Endodermal cell (in vitro differentiated cells): Measurements from ENCODE around the gene SLC26A1. TPM values are rescaled to one million over a fixed set of nuclear protein-coding genes. Genes with fewer than 3 reads are reported as not detected.

Experiments used
- DNase-seq: peaks from one replicate; pipeline ENCODE4 v3.0.0-alpha.2; 2017
- H3K27ac ChIP-seq: 2 replicates; pipeline ENCODE4 v1.5.1; 2013; ENCODE audit warnings: mild to moderate bottlenecking, low read depth, low read length, moderate library complexity
- H3K27me3 ChIP-seq: 2 replicates; pipeline ENCODE4 v1.6.1; 2013; ENCODE audit warnings: mild to moderate bottlenecking, low read length, moderate library complexity; ENCODE audit not compliant: insufficient read depth, control insufficient read depth, poor library complexity, severe bottlenecking
- H3K36me3 ChIP-seq: 2 replicates; pipeline ENCODE4 v1.7.0; 2013; ENCODE audit warnings: mild to moderate bottlenecking, low read length, moderate library complexity; ENCODE audit not compliant: control insufficient read depth, insufficient read depth
- H3K4me1 ChIP-seq: one replicate; pipeline ENCODE4 v1.7.0; 2013; ENCODE audit warnings: low read length; ENCODE audit not compliant: control insufficient read depth, insufficient read depth
- H3K4me3 ChIP-seq: 2 replicates; pipeline ENCODE4 v1.5.1; 2013; ENCODE audit warnings: mild to moderate bottlenecking, low read length, moderate library complexity
- H3K9ac ChIP-seq: 2 replicates; pipeline ENCODE4 v1.6.1; 2013; ENCODE audit warnings: mild to moderate bottlenecking, low read length, moderate library complexity; ENCODE audit not compliant: poor library complexity, severe bottlenecking; ENCODE audit errors: extremely low read depth
- H3K9me3 ChIP-seq: 2 replicates; pipeline ENCODE4 v1.6.1; 2013; ENCODE audit warnings: mild to moderate bottlenecking, low read length, moderate library complexity; ENCODE audit not compliant: control insufficient read depth
- H3K27ac Mint-ChIP-seq: 2 replicates; pipeline ENCODE4 v1.8.0; 2020; ENCODE audit warnings: mixed read lengths
- H3K27me3 Mint-ChIP-seq: 2 replicates; pipeline ENCODE4 v1.8.0; 2021; ENCODE audit warnings: mild to moderate bottlenecking, mixed read lengths; ENCODE audit not compliant: insufficient read depth
- H3K36me3 Mint-ChIP-seq: 2 replicates; pipeline ENCODE4 v1.8.0; 2020; ENCODE audit warnings: low read depth, mixed read lengths
- H3K4me1 Mint-ChIP-seq: 2 replicates; pipeline ENCODE4 v1.8.0; 2020; ENCODE audit warnings: mixed read lengths
- H3K4me3 Mint-ChIP-seq: 2 replicates; pipeline ENCODE4 v1.8.0; 2020; ENCODE audit warnings: mild to moderate bottlenecking, moderate library complexity, mixed read lengths
- H3K9me3 Mint-ChIP-seq: 2 replicates; pipeline ENCODE4 v1.8.0; 2020; ENCODE audit warnings: mild to moderate bottlenecking, mixed read lengths
- WGBS, 2 experiments: methylation state at CpG; one replicate each; pipeline versions ENCODE4 v1.1.5 to v1.1.7; 2013; ENCODE audit warnings: missing lambda C conversion rate in 2 of 2, mixed read lengths in 1 of 2; ENCODE audit not compliant: insufficient coverage in 1 of 2, insufficient read length in 1 of 2; 5-methylcytosine and 5-hydroxymethylcytosine counted together
- total RNA-seq, 2 donors: library from RNA; stranded (reverse); fragmentation: NEBNext Ultra II Directional in 1 of 2; extraction: Animal tissue kit (Norgen Biotek cat#: 25700) in 1 of 2; gene quantifications; 2 replicates in 1 of 2; 3 replicates in 1 of 2; pipeline ENCODE4 v1.2.1, GENCODE V29; 2021
- TF ChIP-seq, protein P1 (sequence below): fragments of 200-600 bp; sonication (generic); conservative IDR thresholded peaks from 2 replicates; pipeline ENCODE4 v1.5.0; 2021; ENCODE audit warnings: antibody characterized with exemption, mild to moderate bottlenecking

SLC26A1 gene
- total RNA-seq, 2 donors from 2014 or later: 0.55 to 1.0 TPM

GRCh38 chr4:1003271-1004070 lies 10.3 kb upstream of the SLC26A1 start:
- Mint-ChIP-seq H3K27me3 (peaks cover 83% of the 10 kb centered on the region), H3K9me3 (peaks cover 16% of the 10 kb centered on the region), H3K27ac (no peak overlapping the region), H3K36me3 (no peaks in the 10 kb centered on the region), H3K4me3 (peak overlapping the region; percentile 27), H3K4me1 (peaks cover 1% of the 10 kb centered on the region)
- TF ChIP-seq, protein P1, sequence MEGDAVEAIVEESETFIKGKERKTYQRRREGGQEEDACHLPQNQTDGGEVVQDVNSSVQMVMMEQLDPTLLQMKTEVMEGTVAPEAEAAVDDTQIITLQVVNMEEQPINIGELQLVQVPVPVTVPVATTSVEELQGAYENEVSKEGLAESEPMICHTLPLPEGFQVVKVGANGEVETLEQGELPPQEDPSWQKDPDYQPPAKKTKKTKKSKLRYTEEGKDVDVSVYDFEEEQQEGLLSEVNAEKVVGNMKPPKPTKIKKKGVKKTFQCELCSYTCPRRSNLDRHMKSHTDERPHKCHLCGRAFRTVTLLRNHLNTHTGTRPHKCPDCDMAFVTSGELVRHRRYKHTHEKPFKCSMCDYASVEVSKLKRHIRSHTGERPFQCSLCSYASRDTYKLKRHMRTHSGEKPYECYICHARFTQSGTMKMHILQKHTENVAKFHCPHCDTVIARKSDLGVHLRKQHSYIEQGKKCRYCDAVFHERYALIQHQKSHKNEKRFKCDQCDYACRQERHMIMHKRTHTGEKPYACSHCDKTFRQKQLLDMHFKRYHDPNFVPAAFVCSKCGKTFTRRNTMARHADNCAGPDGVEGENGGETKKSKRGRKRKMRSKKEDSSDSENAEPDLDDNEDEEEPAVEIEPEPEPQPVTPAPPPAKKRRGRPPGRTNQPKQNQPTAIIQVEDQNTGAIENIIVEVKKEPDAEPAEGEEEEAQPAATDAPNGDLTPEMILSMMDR: no peak
- H3K27me3 ChIP-seq: peaks cover 100% of the 10 kb centered on the region
- no peaks in the 10 kb centered on the region for H3K36me3 ChIP-seq
- no peak overlapping the region for H3K9ac ChIP-seq
- no peak overlapping the region for H3K27ac ChIP-seq
- peak; percentile 70 for DNase-seq
- peaks cover 10% of the 10 kb centered on the region for H3K9me3 ChIP-seq
- no peaks in the 10 kb centered on the region for H3K4me1 ChIP-seq
- WGBS, 2 experiments: 30 to 38% methylated on average over 17 to 63 of the region's 63 CpGs
- no peak overlapping the region for H3K4me3 ChIP-seq

GRCh38 chr4:1002631-1003251 lies 9.5 kb upstream of the SLC26A1 start:
- peak; percentile 72 for DNase-seq
- Histone ChIP-seq H3K27me3 (peaks cover 100% of the 10 kb centered on the region), H3K4me1 (no peaks in the 10 kb centered on the region), H3K27ac (no peak overlapping the region), H3K9me3 (peaks cover 10% of the 10 kb centered on the region), H3K4me3 (no peak overlapping the region), H3K9ac (no peak overlapping the region), H3K36me3 (no peaks in the 10 kb centered on the region)
- 10% methylated on average over 18 to 63 of the region's 75 CpGs for WGBS, 2 experiments
- Mint-ChIP-seq H3K4me3 (no peak overlapping the region), H3K27me3 (peaks cover 83% of the 10 kb centered on the region), H3K9me3 (peaks cover 16% of the 10 kb centered on the region), H3K27ac (no peak overlapping the region), H3K36me3 (no peaks in the 10 kb centered on the region), H3K4me1 (peaks cover 1% of the 10 kb centered on the region)
- TF ChIP-seq, protein P1: no peak

DNA sequence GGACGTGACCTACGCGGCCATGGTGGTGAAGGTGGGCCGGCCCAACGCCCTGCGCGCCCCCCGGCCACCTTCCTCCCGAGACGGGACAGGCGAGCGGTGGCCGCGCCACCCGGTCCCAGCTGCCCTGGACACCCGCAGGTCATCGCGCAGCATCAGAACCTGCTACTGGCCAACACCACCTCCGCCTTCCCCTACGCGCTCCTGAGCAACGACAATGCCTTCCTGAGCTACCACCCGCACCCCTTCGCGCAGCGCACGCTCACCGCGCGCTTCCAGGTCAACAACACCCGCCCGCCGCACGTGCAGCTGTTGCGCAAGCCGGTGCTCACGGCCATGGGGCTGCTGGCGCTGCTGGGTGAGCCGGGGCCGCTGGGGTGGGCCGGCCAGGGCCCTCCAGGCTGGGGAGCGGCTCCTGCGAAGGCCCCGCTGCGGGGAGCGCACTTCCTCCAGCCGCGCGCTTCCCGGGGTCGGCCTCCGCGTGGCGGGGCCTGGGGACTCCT lies 9.0 kb upstream of the SLC26A1 start:
- 6 to 13% methylated on average over 19 to 54 of the region's 54 CpGs for WGBS, 2 experiments
- H3K9me3 ChIP-seq: peaks cover 10% of the 10 kb centered on the region
- TF ChIP-seq, protein P1: no peak
- peak; percentile 83 for DNase-seq
- peaks cover 100% of the 10 kb centered on the region for H3K27me3 ChIP-seq
- Mint-ChIP-seq H3K36me3 (no peaks in the 10 kb centered on the region), H3K4me1 (peaks cover 1% of the 10 kb centered on the region), H3K4me3 (no peak overlapping the region), H3K27ac (no peak overlapping the region), H3K27me3 (peaks cover 80% of the 10 kb centered on the region), H3K9me3 (peaks cover 13% of the 10 kb centered on the region)
- no peaks in the 10 kb centered on the region for H3K4me1 ChIP-seq
- no peak overlapping the region for H3K9ac ChIP-seq
- H3K36me3 ChIP-seq: no peaks in the 10 kb centered on the region
- H3K27ac ChIP-seq: no peak overlapping the region
- no peak overlapping the region for H3K4me3 ChIP-seq
